Measurements from ENCODE around the gene ZDHHC14.

Gene ZDHHC14

GRCh38 chr6:157376241-157376640 lies 4.7 kb upstream of the ZDHHC14 start:
- POLR2A ChIA-PET: no interaction called here
- CTCF ChIA-PET: interaction anchor here (1.0 to 1.2 kb wide), 2 partner anchors 14 to 291 kb away, joined by 3 to 4 read pairs; no protein-coding TSS in a partner anchor
- no peak for TF ChIP-seq CTCF (IDR thresholded peaks at IDR 0.05; ENCODE audit: insufficient read depth, low read length, missing control alignments)

GRCh38 chr6:157376706-157377230 lies 4.2 kb upstream of the ZDHHC14 start:
- TF ChIP-seq CTCF (IDR thresholded peaks at IDR 0.05; ENCODE audit: insufficient read depth, low read length, missing control alignments): no peak
- no peak for DNase-seq (ENCODE audit: low read depth, low spot score)
- H3K4me3 ChIP-seq (ENCODE audit: low read depth, low read length): no peak overlapping the region
- CTCF ChIA-PET: interaction anchor here (1.0 to 1.2 kb wide), 2 partner anchors 14 to 291 kb away, joined by 3 to 4 read pairs; no protein-coding TSS in a partner anchor
- POLR2A ChIA-PET: no interaction called here

More at GRCh38 chr6:157376241-157376640, 4.7 kb upstream of the ZDHHC14 start:
- DNase-seq (ENCODE audit: low read depth, low spot score): no peak
- H3K4me3 ChIP-seq (ENCODE audit: low read depth, low read length): no peak overlapping the region

- H3K4me3 ChIP-seq (ENCODE audit: low read depth, low read length): peak overlapping the region; percentile 81
- CTCF ChIA-PET: interaction anchor here (1.0 to 1.2 kb wide), 3 partner anchors 10 to 288 kb away, joined by 3 to 4 read pairs (median 4); no protein-coding TSS in a partner anchor
- POLR2A ChIA-PET: interaction anchor here (0.6 to 2.0 kb wide), 2 partner anchors 52 to 56 kb away, joined by 3 to 5 read pairs; no protein-coding TSS in a partner anchor
- peak; percentile 57 for DNase-seq (ENCODE audit: low read depth, low spot score)
- TF ChIP-seq CTCF (IDR thresholded peaks at IDR 0.05; ENCODE audit: insufficient read depth, low read length, missing control alignments): no peak
Measured at GRCh38 chr6:157379656-157380457, 1.1 kb upstream of the ZDHHC14 start.

GRCh38 chr6:157380458-157380778 lies 572 bp upstream of the ZDHHC14 start:
- peak overlapping the region; percentile 81 for H3K4me3 ChIP-seq (ENCODE audit: low read depth, low read length)
- no peak for DNase-seq (ENCODE audit: low read depth, low spot score)
- no peak for TF ChIP-seq CTCF (IDR thresholded peaks at IDR 0.05; ENCODE audit: insufficient read depth, low read length, missing control alignments)
- POLR2A ChIA-PET: interaction anchor here (2.0 kb wide), 1 partner anchor 56 kb away, joined by 5 read pairs; no protein-coding TSS in a partner anchor
- CTCF ChIA-PET: no interaction called here

GRCh38 chr6:157381631-157382621 lies 936 bp downstream of the ZDHHC14 start:
- CTCF ChIA-PET: interaction anchor here (0.6 kb wide), 1 partner anchor 32 kb away, joined by 3 read pairs; no protein-coding TSS in a partner anchor
- TF ChIP-seq CTCF (IDR thresholded peaks at IDR 0.05; ENCODE audit: insufficient read depth, low read length, missing control alignments): peak; percentile 28
- no peak for DNase-seq (ENCODE audit: low read depth, low spot score)
- POLR2A ChIA-PET: no interaction called here
- peak overlapping the region; percentile 81 for H3K4me3 ChIP-seq (ENCODE audit: low read depth, low read length)

All from AG04449 (cell line).